Natural killer cell treated with Interleukin-12 subunit alpha and Interleukin-12 subunit beta and Interleukin-15 and Interleukin-18, amount 100 ng/mL, for 72 hours (primary cell): ENCODE measurements around the gene CDK11A. TPM values are rescaled to one million over a fixed set of nuclear protein-coding genes. Genes with fewer than 3 reads are reported as not detected.
A peak's percentile ranks its signal among the peaks of the same experiment; 100 is the strongest.
"Not testable (repeated sequence)": the region's sequence is repeated elsewhere in the genome, so short reads cannot be mapped to it uniquely, and the experiment has no call there.

Experiments
- ATAC-seq, 2 donors: fragments of 150-1000 bp; cut with Tn5 transposase in 1 of 2; sonication (Bioruptor Pico), chemical (Tn5 transposase) in 1 of 2; 2 replicates each; pipeline ENCODE4 v1.10.0; 2021
- DNase-seq: peaks from one replicate; pipeline ENCODE4 v3.0.0; 2022; ENCODE audit warnings: low spot score
- H3K27ac Mint-ChIP-seq, 2 donors: 1 replicate in 1 of 2; 2 replicates in 1 of 2; pipeline ENCODE4 v1.8.0; 2022; ENCODE audit warnings: mixed read lengths in 2 of 2, mild to moderate bottlenecking in 1 of 2, moderate library complexity in 1 of 2
- H3K27me3 Mint-ChIP-seq, 2 donors: 1 replicate in 1 of 2; 2 replicates in 1 of 2; pipeline ENCODE4 v1.8.0; 2022; ENCODE audit warnings: mixed read lengths in 2 of 2
- H3K36me3 Mint-ChIP-seq: one replicate; pipeline ENCODE4 v1.8.0; 2022; ENCODE audit warnings: mixed read lengths
- H3K4me1 Mint-ChIP-seq, 2 donors: 1 replicate in 1 of 2; 2 replicates in 1 of 2; pipeline ENCODE4 v1.8.0; 2022; ENCODE audit warnings: low read depth in 2 of 2, mixed read lengths in 2 of 2, mild to moderate bottlenecking in 1 of 2
- H3K4me3 Mint-ChIP-seq: one replicate; pipeline ENCODE4 v1.8.0; 2022; ENCODE audit warnings: mixed read lengths
- H3K9me3 Mint-ChIP-seq: 2 replicates; pipeline ENCODE4 v1.8.0; 2022; ENCODE audit warnings: mixed read lengths
- total RNA-seq, 2 donors: library from RNA; stranded (reverse); gene quantifications; one replicate each; pipeline ENCODE4 v1.2.3, GENCODE V29; 2022

Gene CDK11A
- total RNA-seq, 2 donors from 2014 or later = 75.9 to 129 TPM

DNA sequence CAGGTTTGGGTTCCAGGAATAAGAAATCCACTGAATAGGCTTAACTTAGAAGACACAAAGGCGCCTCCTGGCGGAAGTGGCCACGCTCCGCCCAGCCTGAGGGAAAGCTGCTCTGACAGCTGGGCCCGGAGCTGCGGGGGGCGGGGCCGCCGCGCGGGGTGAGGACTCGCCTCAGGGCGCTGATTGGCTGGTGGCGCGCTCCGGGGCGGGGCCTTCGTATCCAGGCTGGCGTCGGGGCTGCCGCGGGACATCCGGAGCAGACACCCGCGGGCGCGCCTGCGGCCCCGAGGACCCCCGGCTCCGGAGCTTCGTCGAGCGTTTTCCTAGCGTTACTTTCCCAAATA lies 22.4 kb upstream of the CDK11A start:
- H3K27me3 Mint-ChIP-seq, H3K4me1 Mint-ChIP-seq, H3K9me3 Mint-ChIP-seq, DNase-seq, H3K36me3 Mint-ChIP-seq: not testable (repeated sequence)
- peak; percentile 89 to 96 for ATAC-seq
- Mint-ChIP-seq H3K4me3 (peak overlapping the region; percentile 66), H3K27ac (peak overlapping the region in 1 of 2 donors; percentile 70)

DNA sequence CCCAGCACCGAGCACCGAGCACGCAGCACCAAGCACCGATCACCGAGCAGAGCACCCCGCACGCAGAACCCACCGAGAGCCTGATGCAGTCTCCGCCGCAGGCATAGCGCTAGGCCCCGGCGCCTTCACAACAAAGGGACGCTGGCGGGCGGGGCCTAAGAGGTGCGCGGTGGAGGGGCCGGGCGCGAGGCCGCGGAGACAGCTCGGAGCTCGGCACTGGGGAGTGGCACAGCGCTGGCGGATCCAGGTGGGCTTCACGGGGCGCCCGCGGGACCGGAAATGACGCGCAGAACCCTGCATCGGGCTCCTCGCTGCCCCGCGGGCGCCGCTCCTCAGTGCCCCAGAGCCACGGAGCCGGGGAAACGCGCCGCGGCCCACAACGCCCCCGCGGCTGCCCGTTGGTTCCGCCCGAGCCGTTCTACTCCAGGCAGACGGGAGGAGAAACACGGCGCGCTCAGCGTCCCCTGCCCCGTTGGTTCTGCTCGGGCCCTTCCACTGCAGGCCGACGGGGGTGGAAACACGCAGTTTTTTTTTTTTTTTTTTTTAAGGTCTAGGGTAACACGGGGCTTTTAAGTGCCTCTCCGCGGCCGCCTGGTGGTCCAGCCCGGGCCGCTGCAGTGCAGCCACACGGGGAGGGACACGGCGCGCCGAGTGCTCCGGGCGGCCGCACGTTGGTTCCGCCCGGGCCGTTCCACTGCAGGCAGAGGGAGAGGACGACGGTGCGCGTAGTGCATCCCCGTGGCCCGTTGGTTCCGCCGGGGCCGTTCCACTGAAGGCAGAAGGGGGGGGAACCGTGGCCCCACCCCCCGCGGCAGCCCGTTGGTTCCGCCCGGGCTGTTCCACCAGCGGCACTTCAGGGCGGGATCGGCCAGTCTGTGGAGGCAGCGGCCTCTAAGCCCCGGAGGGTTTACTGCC lies 21.8 kb upstream of the CDK11A start:
- H3K9me3 Mint-ChIP-seq, H3K27me3 Mint-ChIP-seq, H3K36me3 Mint-ChIP-seq, H3K4me1 Mint-ChIP-seq: not testable (repeated sequence)
- peak overlapping the region; percentile 66 for H3K4me3 Mint-ChIP-seq
- H3K27ac Mint-ChIP-seq = peak overlapping the region in 1 of 2 donors; percentile 70
- DNase-seq = peak; percentile 76
- peak; percentile 85 to 89 for ATAC-seq

DNA sequence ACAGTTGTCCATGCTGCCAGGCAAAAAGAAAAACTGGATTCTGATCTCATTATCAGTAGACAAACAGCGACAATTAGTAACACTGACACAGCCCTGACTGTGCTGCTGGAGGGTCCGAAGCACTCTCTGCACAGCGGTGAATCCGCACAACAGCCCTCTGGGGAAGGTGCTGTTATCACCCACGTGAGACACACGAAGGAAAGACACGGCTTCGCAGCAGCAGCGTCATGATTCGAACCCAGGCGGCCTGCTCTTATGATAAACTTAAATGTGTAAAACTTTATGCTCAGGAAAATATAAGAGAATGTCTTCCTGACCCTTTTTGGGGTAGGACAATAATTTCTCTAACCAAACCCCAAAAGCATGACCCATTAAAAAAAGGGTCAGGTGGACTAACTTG lies 18.4 kb upstream of the CDK11A start:
- H3K27me3 Mint-ChIP-seq, H3K4me1 Mint-ChIP-seq, ATAC-seq, H3K27ac Mint-ChIP-seq, H3K36me3 Mint-ChIP-seq, H3K9me3 Mint-ChIP-seq, DNase-seq, H3K4me3 Mint-ChIP-seq: not testable (repeated sequence)

DNA sequence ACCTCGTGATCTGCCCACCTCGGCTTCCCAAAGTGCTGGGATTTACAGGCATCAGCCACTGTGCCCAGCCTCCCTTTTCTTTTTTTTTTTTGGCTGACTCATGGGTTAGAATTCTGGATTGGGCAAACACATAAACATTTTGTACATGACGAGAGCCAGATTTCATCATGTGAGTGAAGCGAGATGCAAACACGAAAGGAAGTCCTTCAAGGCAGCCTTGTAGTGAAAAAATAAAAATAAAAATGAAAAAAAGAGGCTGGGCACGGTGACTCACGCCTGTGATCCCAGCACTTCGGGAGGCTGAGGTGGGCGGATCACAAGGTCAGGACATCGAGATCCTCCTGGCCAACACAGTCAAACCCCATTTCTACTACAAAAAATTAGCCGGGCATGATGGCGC lies 16.9 kb upstream of the CDK11A start:
- H3K4me1 Mint-ChIP-seq, DNase-seq, H3K9me3 Mint-ChIP-seq, H3K36me3 Mint-ChIP-seq, H3K27ac Mint-ChIP-seq, H3K4me3 Mint-ChIP-seq, H3K27me3 Mint-ChIP-seq, ATAC-seq: not testable (repeated sequence)

- not testable (repeated sequence) for H3K4me1 Mint-ChIP-seq, H3K9me3 Mint-ChIP-seq, H3K27me3 Mint-ChIP-seq, DNase-seq, H3K4me3 Mint-ChIP-seq, H3K27ac Mint-ChIP-seq, H3K36me3 Mint-ChIP-seq
- ATAC-seq = peak in 1 of 2 donors; percentile 45
These were observed 14.7 kb upstream of the CDK11A start for GRCh38 chr1:1738799-1739337.

- H3K27ac Mint-ChIP-seq, H3K4me1 Mint-ChIP-seq, DNase-seq, H3K36me3 Mint-ChIP-seq, H3K9me3 Mint-ChIP-seq, H3K4me3 Mint-ChIP-seq, H3K27me3 Mint-ChIP-seq: not testable (repeated sequence)
- peak; percentile 53 to 55 for ATAC-seq
These were observed 13.8 kb upstream of the CDK11A start for GRCh38 chr1:1737675-1738590.

GRCh38 chr1:1732381-1732780 lies 8.2 kb upstream of the CDK11A start:
- DNase-seq (no peak), ATAC-seq (no peak)
- no peak overlapping the region for H3K4me3 Mint-ChIP-seq
- peaks cover 4% of the 10 kb centered on the region for H3K36me3 Mint-ChIP-seq
- H3K27ac Mint-ChIP-seq = no peak overlapping the region
- H3K27me3 Mint-ChIP-seq = no peaks in the 10 kb centered on the region
- H3K4me1 Mint-ChIP-seq = no peaks in the 10 kb centered on the region
- no peaks in the 10 kb centered on the region for H3K9me3 Mint-ChIP-seq

GRCh38 chr1:1730870-1731269 lies 6.7 kb upstream of the CDK11A start:
- Mint-ChIP-seq H3K27ac (no peak overlapping the region), H3K9me3 (no peaks in the 10 kb centered on the region), H3K36me3 (peaks cover 4% of the 10 kb centered on the region), H3K27me3 (no peaks in the 10 kb centered on the region), H3K4me1 (no peaks in the 10 kb centered on the region), H3K4me3 (no peak overlapping the region)
- ATAC-seq (no peak), DNase-seq (no peak)

DNA sequence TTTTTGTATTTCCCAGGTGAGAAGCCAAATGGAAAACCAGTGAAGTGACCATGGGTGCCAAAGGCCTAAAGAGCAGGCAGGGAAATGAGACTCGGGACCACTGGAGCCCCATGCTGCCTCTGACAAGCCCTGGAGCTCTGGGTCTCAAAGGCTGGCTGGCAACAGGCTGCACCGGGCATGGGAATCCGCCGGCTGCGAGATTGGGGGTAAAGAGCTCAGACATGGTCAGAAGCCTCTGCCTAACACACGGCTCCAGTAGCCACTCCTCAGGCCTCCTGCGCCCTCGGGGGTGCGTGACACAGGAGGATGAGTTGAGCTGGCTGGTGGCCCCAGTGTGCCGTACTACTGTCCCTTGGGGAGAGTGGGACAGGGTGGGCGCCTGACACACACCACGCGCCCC lies 6.1 kb upstream of the CDK11A start:
- not testable (repeated sequence) for H3K27ac Mint-ChIP-seq, H3K27me3 Mint-ChIP-seq, H3K9me3 Mint-ChIP-seq, H3K4me3 Mint-ChIP-seq, H3K4me1 Mint-ChIP-seq, H3K36me3 Mint-ChIP-seq, DNase-seq
- ATAC-seq = peak in 1 of 2 donors; percentile 5

DNA sequence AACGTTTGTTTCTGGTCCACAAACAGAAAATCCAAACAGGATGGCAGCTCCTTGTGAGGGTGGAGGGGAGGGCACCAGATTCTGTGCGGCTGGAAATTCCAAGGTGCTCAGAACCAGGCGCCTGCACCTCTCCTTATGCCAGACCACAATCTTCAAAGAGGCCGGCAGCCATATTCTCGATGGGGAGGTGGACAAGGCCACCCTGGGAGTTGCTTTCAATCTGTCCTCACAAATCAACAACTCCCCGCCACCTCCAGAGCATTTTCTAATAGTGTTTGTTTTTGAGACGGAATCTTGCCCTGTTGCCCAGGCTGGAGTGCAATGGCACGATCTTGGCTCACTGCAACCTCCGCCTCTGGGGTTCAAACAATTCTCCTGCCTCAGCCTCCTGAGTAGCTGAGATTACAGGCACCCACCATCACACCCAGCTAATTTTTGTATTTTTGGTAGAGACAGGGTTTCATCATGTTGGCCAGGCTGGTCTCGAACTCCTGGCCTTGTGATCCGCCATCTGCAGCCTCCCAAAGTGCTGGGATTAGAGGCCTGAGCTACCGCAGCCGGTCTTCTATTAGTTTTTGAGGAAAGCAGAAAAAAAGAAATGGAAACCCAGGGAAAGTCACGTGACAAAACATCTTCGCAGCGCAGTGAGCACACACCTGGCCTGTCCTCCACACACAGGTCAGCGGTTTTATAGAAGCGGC lies 5.1 kb upstream of the CDK11A start:
- not testable (repeated sequence) for H3K36me3 Mint-ChIP-seq, H3K4me1 Mint-ChIP-seq, H3K27ac Mint-ChIP-seq, H3K27me3 Mint-ChIP-seq, DNase-seq, H3K4me3 Mint-ChIP-seq, ATAC-seq, H3K9me3 Mint-ChIP-seq

GRCh38 chr1:1728308-1729005 lies 4.3 kb upstream of the CDK11A start:
- H3K27me3 Mint-ChIP-seq, H3K9me3 Mint-ChIP-seq, H3K4me1 Mint-ChIP-seq, H3K36me3 Mint-ChIP-seq, H3K4me3 Mint-ChIP-seq, DNase-seq, ATAC-seq, H3K27ac Mint-ChIP-seq: not testable (repeated sequence)

DNA sequence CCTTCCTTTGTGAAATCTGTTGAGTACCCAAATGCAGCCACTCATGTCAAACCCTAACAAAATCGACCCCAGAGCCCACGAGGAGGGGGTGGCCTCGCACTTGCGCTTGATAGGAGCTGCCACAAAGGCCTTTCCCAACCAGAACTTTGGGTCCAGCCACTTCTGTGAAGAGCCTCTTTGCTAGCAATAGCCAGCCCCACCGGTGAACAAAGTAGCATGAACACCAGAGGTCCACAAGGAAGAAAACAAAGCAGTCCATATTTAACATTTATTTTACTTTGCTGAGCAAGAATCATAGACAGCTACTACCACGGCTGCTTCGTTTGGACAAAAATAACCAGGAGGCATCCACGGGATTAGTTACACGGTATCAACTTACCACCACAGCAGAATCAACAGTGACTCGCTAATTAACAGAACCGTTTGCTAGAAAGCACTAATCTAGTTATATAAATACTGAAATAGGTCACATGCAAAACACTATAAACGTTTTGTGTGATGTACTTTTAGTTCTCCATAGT lies 3.0 kb upstream of the CDK11A start:
- not testable (repeated sequence) for H3K4me1 Mint-ChIP-seq, H3K9me3 Mint-ChIP-seq, DNase-seq, H3K27me3 Mint-ChIP-seq, ATAC-seq, H3K36me3 Mint-ChIP-seq
- H3K27ac Mint-ChIP-seq = peak overlapping the region in 1 of 2 donors; percentile 91
- H3K4me3 Mint-ChIP-seq = peak overlapping the region; percentile 88

- Mint-ChIP-seq H3K27ac (peak overlapping the region; percentile 83 to 91), H3K4me3 (peak overlapping the region; percentile 88)
- H3K27me3 Mint-ChIP-seq = not testable (repeated sequence)
These were observed 1.9 kb upstream of the CDK11A start for GRCh38 chr1:1726088-1726487.

More at GRCh38 chr1:1726088-1726487, 1.9 kb upstream of the CDK11A start:
- H3K9me3 Mint-ChIP-seq, DNase-seq, H3K4me1 Mint-ChIP-seq, H3K36me3 Mint-ChIP-seq, ATAC-seq: not testable (repeated sequence)
